HL-60 (cell line): ENCODE measurements around the gene SLC10A7.

ENCODE experiments used
- DNase-seq, 2 experiments: peaks; one replicate each; pipeline ENCODE4 v3.0.0-alpha.2; 2010 to 2020; ENCODE audit warnings: low read depth in 1 of 2, low spot score in 1 of 2
- H3K27ac ChIP-seq: fragments of 250-450 bp; sonication (Bioruptor Pico); replicated peaks from 2 replicates; pipeline ENCODE4 v1.5.1; 2020; ENCODE audit warnings: mild to moderate bottlenecking, moderate library complexity
- H3K27me3 ChIP-seq: fragments of 250-450 bp; sonication (Bioruptor Pico); 2 replicates; pipeline ENCODE4 v1.5.1; 2021; ENCODE audit warnings: mild to moderate bottlenecking, moderate library complexity; ENCODE audit not compliant: insufficient read depth, poor library complexity, severe bottlenecking
- H3K4me3 ChIP-seq: replicated peaks from 2 replicates; pipeline ENCODE4 v1.5.1; 2011; ENCODE audit warnings: mild to moderate bottlenecking, control low read depth, low read length; ENCODE audit not compliant: insufficient read depth
- CTCF ChIP-seq: IDR thresholded peaks from one replicate; pipeline ENCODE4 v1.5.1; 2011; ENCODE audit warnings: low read length, control low read depth, inconsistent platforms; ENCODE audit not compliant: insufficient read depth
- GABPA ChIP-seq: IDR thresholded peaks from 2 replicates; pipeline ENCODE4 v1.6.1; 2012; ENCODE audit warnings: low read depth
- POLR2AphosphoS5 ChIP-seq: IDR thresholded peaks from 2 replicates; pipeline ENCODE4 v1.6.1; 2012; ENCODE audit warnings: low read depth
- REST ChIP-seq: IDR thresholded peaks from 2 replicates; pipeline ENCODE4 v1.6.1; 2012; ENCODE audit warnings: low read depth; ENCODE audit not compliant: insufficient replicate concordance
- SPI1 ChIP-seq: IDR thresholded peaks from 2 replicates; pipeline ENCODE4 v1.6.1; 2012; ENCODE audit warnings: low read depth, mild to moderate bottlenecking, borderline replicate concordance

SLC10A7 gene

GRCh38 chr4:146522098-146522868 lies 543 bp upstream of the SLC10A7 start:
- peak; percentile 58 to 88 for DNase-seq

GRCh38 chr4:146520896-146521540 lies 722 bp downstream of the SLC10A7 start:
- Histone ChIP-seq H3K27ac (peak overlapping the region; percentile 85), H3K27me3 (no peaks in the 10 kb centered on the region), H3K4me3 (peak overlapping the region; percentile 96)
- peak in 1 of 2 experiments; percentile 57 for DNase-seq
- TF ChIP-seq POLR2AphosphoS5 (peak; percentile 34; the same call in 1 of the 2 replicates), CTCF (no peak)

More at GRCh38 chr4:146522098-146522868, 543 bp upstream of the SLC10A7 start:
- Histone ChIP-seq H3K27ac (peak overlapping the region; percentile 85), H3K27me3 (no peaks in the 10 kb centered on the region), H3K4me3 (peak overlapping the region; percentile 96)
- TF ChIP-seq GABPA (no peak), REST (peak; percentile 39), POLR2AphosphoS5 (peak; percentile 50; the same call in 1 of the 2 replicates)

- TF ChIP-seq REST (no peak), GABPA (no peak), SPI1 (no peak)
- DNase-seq: no peak
Observed at GRCh38 chr4:146514651-146515357, 6.9 kb downstream of the SLC10A7 start.

GRCh38 chr4:146513548-146513947 lies 8.2 kb downstream of the SLC10A7 start:
- Histone ChIP-seq H3K4me3 (no peak overlapping the region), H3K27ac (no peak overlapping the region), H3K27me3 (no peaks in the 10 kb centered on the region)
- DNase-seq: no peak
- no peak for TF ChIP-seq POLR2AphosphoS5
- TF ChIP-seq CTCF: no peak
- no peak for TF ChIP-seq GABPA
- TF ChIP-seq REST: no peak
- no peak for TF ChIP-seq SPI1

More at GRCh38 chr4:146514651-146515357, 6.9 kb downstream of the SLC10A7 start:
- H3K27me3 ChIP-seq: no peaks in the 10 kb centered on the region
- no peak overlapping the region for H3K27ac ChIP-seq
- H3K4me3 ChIP-seq: no peak overlapping the region
